ENCODE measurements around the gene NCOA1.
"Not testable (repeated sequence)": the region's sequence is repeated elsewhere in the genome, so short reads cannot be mapped to it uniquely, and the experiment has no call there.

The NCOA1 gene

GRCh38 chr2:24594283-24594682, 103.2 kb downstream of the NCOA1 start:
- Histone ChIP-seq H3K9me2 (ENCODE audit: low read depth, low read length) (no peaks in the 10 kb centered on the region), H3K4me3 (ENCODE audit: low read depth, low read length, poor library complexity, severe bottlenecking) (no peak overlapping the region), H3K9ac (ENCODE audit: low read length) (no peak overlapping the region), H3F3A (ENCODE audit: insufficient read depth, low read length) (no peaks in the 10 kb centered on the region), H3K4me2 (ENCODE audit: low read length) (no peak overlapping the region), H3K27me3 (ENCODE audit: insufficient read depth, low read length) (no peaks in the 10 kb centered on the region), H3K9me3 (ENCODE audit: low read length) (no peaks in the 10 kb centered on the region), H3K36me3 (ENCODE audit: insufficient read depth, low read length) (no peaks in the 10 kb centered on the region), H3K79me2 (ENCODE audit: insufficient read depth, low read length) (no peaks in the 10 kb centered on the region), H2AFZ (ENCODE audit: low read length) (no peak overlapping the region), H4K20me1 (ENCODE audit: insufficient read depth, low read length) (no peaks in the 10 kb centered on the region), H3K27ac (ENCODE audit: low read depth, low read length, poor library complexity, severe bottlenecking) (no peak overlapping the region), H3K4me1 (ENCODE audit: insufficient read depth, low read length, severe bottlenecking) (no peaks in the 10 kb centered on the region)
- no peak for TF ChIP-seq CTCF (IDR thresholded peaks at IDR 0.05; ENCODE audit: low read length)
- TF ChIP-seq EZH2 (IDR thresholded peaks at IDR 0.05; ENCODE audit: borderline replicate concordance, low read length), result no peak

GRCh38 chr2:24597181-24597870, 106.3 kb downstream of the NCOA1 start:
- TF ChIP-seq EZH2 (IDR thresholded peaks at IDR 0.05; ENCODE audit: borderline replicate concordance, low read length) (no peak), CTCF (IDR thresholded peaks at IDR 0.05; ENCODE audit: low read length) (no peak)
- H3K27me3 ChIP-seq (ENCODE audit: insufficient read depth, low read length), result no peaks in the 10 kb centered on the region
- H3K4me1 ChIP-seq (ENCODE audit: insufficient read depth, low read length, severe bottlenecking), result no peaks in the 10 kb centered on the region
- H2AFZ ChIP-seq (ENCODE audit: low read length), result no peak overlapping the region
- H3K9me3 ChIP-seq (ENCODE audit: low read length), result no peaks in the 10 kb centered on the region
- H3K9me2 ChIP-seq (ENCODE audit: low read depth, low read length), result no peaks in the 10 kb centered on the region
- H3K36me3 ChIP-seq (ENCODE audit: insufficient read depth, low read length), result no peaks in the 10 kb centered on the region
- H3F3A ChIP-seq (ENCODE audit: insufficient read depth, low read length), result no peaks in the 10 kb centered on the region
- no peak overlapping the region for H3K4me3 ChIP-seq (ENCODE audit: low read depth, low read length, poor library complexity, severe bottlenecking)
- H4K20me1 ChIP-seq (ENCODE audit: insufficient read depth, low read length), result no peaks in the 10 kb centered on the region
- no peaks in the 10 kb centered on the region for H3K79me2 ChIP-seq (ENCODE audit: insufficient read depth, low read length)
- H3K4me2 ChIP-seq (ENCODE audit: low read length), result no peak overlapping the region
- H3K27ac ChIP-seq (ENCODE audit: low read depth, low read length, poor library complexity, severe bottlenecking), result no peak overlapping the region
- H3K9ac ChIP-seq (ENCODE audit: low read length), result no peak overlapping the region

GRCh38 chr2:24600140-24600539, 109.1 kb downstream of the NCOA1 start:
- H3K27me3 ChIP-seq (ENCODE audit: insufficient read depth, low read length); H3K4me2 ChIP-seq (ENCODE audit: low read length); H3K4me3 ChIP-seq (ENCODE audit: low read depth, low read length, poor library complexity, severe bottlenecking); H3K9me3 ChIP-seq (ENCODE audit: low read length); H4K20me1 ChIP-seq (ENCODE audit: insufficient read depth, low read length); H3K9me2 ChIP-seq (ENCODE audit: low read depth, low read length); H3K79me2 ChIP-seq (ENCODE audit: insufficient read depth, low read length); H2AFZ ChIP-seq (ENCODE audit: low read length); H3K9ac ChIP-seq (ENCODE audit: low read length); H3K4me1 ChIP-seq (ENCODE audit: insufficient read depth, low read length, severe bottlenecking); H3K36me3 ChIP-seq (ENCODE audit: insufficient read depth, low read length); H3K27ac ChIP-seq (ENCODE audit: low read depth, low read length, poor library complexity, severe bottlenecking); H3F3A ChIP-seq (ENCODE audit: insufficient read depth, low read length): not testable (repeated sequence)

- no peaks in the 10 kb centered on the region for H3K9me2 ChIP-seq (ENCODE audit: low read depth, low read length)
- no peak overlapping the region for H2AFZ ChIP-seq (ENCODE audit: low read length)
- H3K4me1 ChIP-seq (ENCODE audit: insufficient read depth, low read length, severe bottlenecking), result peaks cover 12% of the 10 kb centered on the region
- H3K27ac ChIP-seq (ENCODE audit: low read depth, low read length, poor library complexity, severe bottlenecking), result no peak overlapping the region
- H3K4me3 ChIP-seq (ENCODE audit: low read depth, low read length, poor library complexity, severe bottlenecking), result no peak overlapping the region
- no peaks in the 10 kb centered on the region for H3K9me3 ChIP-seq (ENCODE audit: low read length)
- no peak overlapping the region for H3K9ac ChIP-seq (ENCODE audit: low read length)
- H3K27me3 ChIP-seq (ENCODE audit: insufficient read depth, low read length), result no peaks in the 10 kb centered on the region
- no peak overlapping the region for H3K4me2 ChIP-seq (ENCODE audit: low read length)
- TF ChIP-seq CTCF (IDR thresholded peaks at IDR 0.05; ENCODE audit: low read length) (no peak), EZH2 (IDR thresholded peaks at IDR 0.05; ENCODE audit: borderline replicate concordance, low read length) (no peak)
- no peaks in the 10 kb centered on the region for H3F3A ChIP-seq (ENCODE audit: insufficient read depth, low read length)
- H4K20me1 ChIP-seq (ENCODE audit: insufficient read depth, low read length), result no peaks in the 10 kb centered on the region
- H3K36me3 ChIP-seq (ENCODE audit: insufficient read depth, low read length), result no peaks in the 10 kb centered on the region
- H3K79me2 ChIP-seq (ENCODE audit: insufficient read depth, low read length), result no peaks in the 10 kb centered on the region
Measured at GRCh38 chr2:24611631-24612030, 120.6 kb downstream of the NCOA1 start.
